ENCODE measurements around the gene MMP26.
A peak's percentile ranks its signal among the peaks of the same experiment; 100 is the strongest.

Gene MMP26

GRCh38 chr11:4664183-4664582, 40.4 kb upstream of the MMP26 start (continued):
- no peak for TF ChIP-seq TSHZ1 (tag by site-specific recombination; IDR thresholded peaks at IDR 0.05; ENCODE audit: borderline replicate concordance)
- TF ChIP-seq ZNF596 (tag by site-specific recombination; IDR thresholded peaks at IDR 0.05), result no peak

GRCh38 chr11:4664786-4665185, 39.8 kb upstream of the MMP26 start:
- H3K4me1 ChIP-seq (ENCODE audit: control insufficient read depth, insufficient read depth, low read length), result no peaks in the 10 kb centered on the region
- POLR2A ChIA-PET, result no interaction called here
- H3K27ac ChIP-seq (ENCODE audit: extremely low read depth, low read depth, low read length), result no peak overlapping the region
- no peak overlapping the region for H3K4me3 ChIP-seq (ENCODE audit: low read depth, low read length)
- H3K9me3 ChIP-seq (ENCODE audit: control insufficient read depth, insufficient read depth, low read depth, low read length), result no peaks in the 10 kb centered on the region
- CTCF ChIA-PET, result no interaction called here
- H3K36me3 ChIP-seq (ENCODE audit: control insufficient read depth in 2 of 2, insufficient read depth in 1 of 2, low read length in 2 of 2), result no peaks in the 10 kb centered on the region
- TF ChIP-seq, protein P1, sequence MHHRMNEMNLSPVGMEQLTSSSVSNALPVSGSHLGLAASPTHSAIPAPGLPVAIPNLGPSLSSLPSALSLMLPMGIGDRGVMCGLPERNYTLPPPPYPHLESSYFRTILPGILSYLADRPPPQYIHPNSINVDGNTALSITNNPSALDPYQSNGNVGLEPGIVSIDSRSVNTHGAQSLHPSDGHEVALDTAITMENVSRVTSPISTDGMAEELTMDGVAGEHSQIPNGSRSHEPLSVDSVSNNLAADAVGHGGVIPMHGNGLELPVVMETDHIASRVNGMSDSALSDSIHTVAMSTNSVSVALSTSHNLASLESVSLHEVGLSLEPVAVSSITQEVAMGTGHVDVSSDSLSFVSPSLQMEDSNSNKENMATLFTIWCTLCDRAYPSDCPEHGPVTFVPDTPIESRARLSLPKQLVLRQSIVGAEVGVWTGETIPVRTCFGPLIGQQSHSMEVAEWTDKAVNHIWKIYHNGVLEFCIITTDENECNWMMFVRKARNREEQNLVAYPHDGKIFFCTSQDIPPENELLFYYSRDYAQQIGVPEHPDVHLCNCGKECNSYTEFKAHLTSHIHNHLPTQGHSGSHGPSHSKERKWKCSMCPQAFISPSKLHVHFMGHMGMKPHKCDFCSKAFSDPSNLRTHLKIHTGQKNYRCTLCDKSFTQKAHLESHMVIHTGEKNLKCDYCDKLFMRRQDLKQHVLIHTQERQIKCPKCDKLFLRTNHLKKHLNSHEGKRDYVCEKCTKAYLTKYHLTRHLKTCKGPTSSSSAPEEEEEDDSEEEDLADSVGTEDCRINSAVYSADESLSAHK (tag by site-specific recombination; IDR thresholded peaks at IDR 0.05), result no peak
- TF ChIP-seq ZNF610 (tag by site-specific recombination; IDR thresholded peaks at IDR 0.05; ENCODE audit: borderline replicate concordance) (no peak), ZBTB17 (tag by site-specific recombination; IDR thresholded peaks at IDR 0.05) (0 out of 2 replicates have a peak, but pooled peaks have one; percentile 17), ZNF354C (tag by site-specific recombination; IDR thresholded peaks at IDR 0.05; ENCODE audit: borderline replicate concordance, low read depth) (no peak), ZBTB1 (tag by site-specific recombination; IDR thresholded peaks at IDR 0.05) (no peak), ZNF837 (tag by site-specific recombination; IDR thresholded peaks at IDR 0.05) (no peak)
- TF ChIP-seq, protein P2, sequence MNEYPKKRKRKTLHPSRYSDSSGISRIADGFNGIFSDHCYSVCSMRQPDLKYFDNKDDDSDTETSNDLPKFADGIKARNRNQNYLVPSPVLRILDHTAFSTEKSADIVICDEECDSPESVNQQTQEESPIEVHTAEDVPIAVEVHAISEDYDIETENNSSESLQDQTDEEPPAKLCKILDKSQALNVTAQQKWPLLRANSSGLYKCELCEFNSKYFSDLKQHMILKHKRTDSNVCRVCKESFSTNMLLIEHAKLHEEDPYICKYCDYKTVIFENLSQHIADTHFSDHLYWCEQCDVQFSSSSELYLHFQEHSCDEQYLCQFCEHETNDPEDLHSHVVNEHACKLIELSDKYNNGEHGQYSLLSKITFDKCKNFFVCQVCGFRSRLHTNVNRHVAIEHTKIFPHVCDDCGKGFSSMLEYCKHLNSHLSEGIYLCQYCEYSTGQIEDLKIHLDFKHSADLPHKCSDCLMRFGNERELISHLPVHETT (tag by site-specific recombination; IDR thresholded peaks at IDR 0.05), result no peak

DNA sequence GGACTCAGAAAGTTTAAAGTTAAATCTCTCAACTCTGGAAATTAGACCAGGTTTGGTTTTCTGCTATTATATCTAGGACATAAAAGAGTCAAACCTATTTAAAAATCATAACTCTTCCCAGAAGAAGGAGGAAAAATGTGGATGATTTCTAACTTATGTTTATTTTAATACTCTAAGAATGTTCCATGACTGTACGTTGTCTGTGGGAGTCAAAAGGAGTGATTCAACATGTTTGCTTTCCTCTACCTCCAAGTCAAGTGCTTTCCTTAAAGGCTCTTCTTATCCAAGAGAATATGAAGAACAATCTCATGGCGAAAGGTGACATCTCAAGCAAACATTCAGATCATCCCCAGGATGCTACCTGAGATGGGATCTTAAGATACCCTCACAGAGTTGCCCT, 39.2 kb upstream of the MMP26 start:
- no peak overlapping the region for H3K4me3 ChIP-seq (ENCODE audit: low read depth, low read length)
- no peaks in the 10 kb centered on the region for H3K4me1 ChIP-seq (ENCODE audit: control insufficient read depth, insufficient read depth, low read length)
- no peak overlapping the region for H3K27ac ChIP-seq (ENCODE audit: extremely low read depth, low read depth, low read length)
- no peaks in the 10 kb centered on the region for H3K36me3 ChIP-seq (ENCODE audit: control insufficient read depth in 2 of 2, insufficient read depth in 1 of 2, low read length in 2 of 2)
- no peak for TF ChIP-seq ZBTB6 (tag by site-specific recombination; IDR thresholded peaks at IDR 0.05)
- CTCF ChIA-PET, result no interaction called here
- POLR2A ChIA-PET, result no interaction called here
- H3K9me3 ChIP-seq (ENCODE audit: control insufficient read depth, insufficient read depth, low read depth, low read length), result no peaks in the 10 kb centered on the region

DNA sequence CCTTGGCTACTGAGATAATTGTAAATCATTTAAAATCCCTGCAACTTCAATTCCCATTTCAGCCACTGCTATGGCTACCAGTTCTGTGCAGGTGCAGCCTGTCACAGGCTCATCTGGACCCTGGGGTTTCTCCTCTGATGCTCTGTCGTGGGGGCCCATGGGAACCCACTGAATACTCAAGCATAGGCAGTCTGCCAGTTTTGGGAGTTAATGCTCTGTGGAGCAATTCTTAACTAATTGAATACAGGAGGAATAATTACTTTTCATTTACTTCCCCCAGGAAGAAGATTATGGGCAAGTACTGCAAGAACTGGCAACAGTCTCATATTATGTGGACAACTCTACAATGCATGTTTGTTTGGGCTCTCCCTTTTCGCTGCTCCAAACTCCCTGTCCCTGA, 32.8 kb upstream of the MMP26 start:
- Histone ChIP-seq H3K36me3 (ENCODE audit: control insufficient read depth in 2 of 2, insufficient read depth in 1 of 2, low read length in 2 of 2) (no peaks in the 10 kb centered on the region), H3K4me3 (ENCODE audit: low read depth, low read length) (no peak overlapping the region), H3K4me1 (ENCODE audit: control insufficient read depth, insufficient read depth, low read length) (no peaks in the 10 kb centered on the region), H3K27ac (ENCODE audit: extremely low read depth, low read depth, low read length) (no peak overlapping the region), H3K9me3 (ENCODE audit: control insufficient read depth, insufficient read depth, low read depth, low read length) (no peaks in the 10 kb centered on the region)
- POLR2A ChIA-PET, result no interaction called here
- CTCF ChIA-PET, result no interaction called here
- TF ChIP-seq REPIN1 (tag by site-specific recombination; IDR thresholded peaks at IDR 0.05; ENCODE audit: low read depth) (no peak), GLIS1 (tag by site-specific recombination; IDR thresholded peaks at IDR 0.05) (no peak), ZNF654 (tag by site-specific recombination; IDR thresholded peaks at IDR 0.05; ENCODE audit: low read depth) (no peak), TRIM28 (IDR thresholded peaks at IDR 0.05; ENCODE audit: borderline replicate concordance, low read length) (no peak), KLF17 (tag by site-specific recombination; IDR thresholded peaks at IDR 0.05) (no peak), ZNF830 (tag by site-specific recombination; IDR thresholded peaks at IDR 0.05; ENCODE audit: low read depth) (no peak), SETDB1 (IDR thresholded peaks at IDR 0.05; ENCODE audit: insufficient read length, low read length) (no peak), ZNF677 (tag by site-specific recombination; IDR thresholded peaks at IDR 0.05) (no peak), KLF16 (tag by site-specific recombination; IDR thresholded peaks at IDR 0.05) (no peak), ZSCAN23 (tag by site-specific recombination; IDR thresholded peaks at IDR 0.05) (no peak), ZNF341 (tag by site-specific recombination; IDR thresholded peaks at IDR 0.05; ENCODE audit: low read depth) (no peak), ZFP41 (tag by site-specific recombination; IDR thresholded peaks at IDR 0.05; ENCODE audit: borderline replicate concordance) (no peak)

Measured in HEK293 (cell line).